ENCODE results near the gene CHCHD2. TPM values are rescaled to one million over a fixed set of nuclear protein-coding genes. Genes with fewer than 3 reads are reported as not detected.
A peak's percentile ranks its signal among the peaks of the same experiment; 100 is the strongest.

Gene CHCHD2
- total and polyA plus RNA-seq, 9 of the 15 experiments (the other 6 are each of a cell fraction or from before 2014, with no cell fraction given) = 145 to 1,044 (median 648) TPM

- DNase-seq (ENCODE audit: extremely low read depth in 1 of 4, low spot score in 3 of 4) (no peak), FAIRE-seq (no peak), ATAC-seq (no peak; the same call in 2 of the 3 replicates)
- Histone ChIP-seq H4K20me1 (replicated peaks; ENCODE audit: control insufficient read depth, insufficient read depth, low read length) (no peaks in the 10 kb centered on the region), H3K4me3 (no peak overlapping the region), H3K27me3 (ENCODE audit: control insufficient read depth in 2 of 2, insufficient read depth in 2 of 2, low read length in 2 of 2) (no peaks in the 10 kb centered on the region), H2AFZ (ENCODE audit: low read depth, low read length) (no peak overlapping the region), H3K79me2 (ENCODE audit: control insufficient read depth, insufficient read depth, low read length) (no peaks in the 10 kb centered on the region), H3K27ac (ENCODE audit: extremely low read depth, low read depth, low read length) (no peak overlapping the region), H3K4me2 (ENCODE audit: insufficient read depth, low read length) (no peak overlapping the region), H3K9ac (ENCODE audit: insufficient read depth in 1 of 2, low read depth in 2 of 2, low read length in 2 of 2) (no peak overlapping the region), H3K9me3 (replicated peaks; ENCODE audit: control insufficient read depth, insufficient read depth, low read depth, low read length) (no peaks in the 10 kb centered on the region), H3K4me1 (replicated peaks in 1 of 2; ENCODE audit: control insufficient read depth in 2 of 2, insufficient read depth in 2 of 2, low read length in 2 of 2) (no peaks in the 10 kb centered on the region; a peak in 1 of 5 replicates), H3K9me1 (ENCODE audit: control insufficient read depth, insufficient read depth, low read length) (no peaks in the 10 kb centered on the region), H3K36me3 (ENCODE audit: control insufficient read depth, insufficient read depth, low read length) (no peaks in the 10 kb centered on the region)
- WGBS (ENCODE audit: insufficient coverage, low coverage, missing lambda C conversion rate) = 13% methylated on average over 6 of the region's 7 CpGs
- intact Hi-C loops (cut with micrococcal nuclease) = no loop called here
- ChIA-PET POLR2A (interaction anchor here (1.0 to 1.2 kb wide), 2 partner anchors 21 to 33 kb away, joined by 3 to 6 read pairs; partner anchors contain the start of gene CHCHD2), CTCF (ENCODE audit: low intra/inter-chr PET ratio) (no interaction called here)
- in situ Hi-C loops (cut with MboI) = no loop called here
- TF ChIP-seq ZBTB9 (CRISPR knock-in tag; IDR thresholded peaks at IDR 0.05) = no peak
- BruUV-seq (replicated peaks) = no TSS peak
Measured at GRCh38 chr7:56127241-56127975, 21.1 kb upstream of the CHCHD2 start.

DNA sequence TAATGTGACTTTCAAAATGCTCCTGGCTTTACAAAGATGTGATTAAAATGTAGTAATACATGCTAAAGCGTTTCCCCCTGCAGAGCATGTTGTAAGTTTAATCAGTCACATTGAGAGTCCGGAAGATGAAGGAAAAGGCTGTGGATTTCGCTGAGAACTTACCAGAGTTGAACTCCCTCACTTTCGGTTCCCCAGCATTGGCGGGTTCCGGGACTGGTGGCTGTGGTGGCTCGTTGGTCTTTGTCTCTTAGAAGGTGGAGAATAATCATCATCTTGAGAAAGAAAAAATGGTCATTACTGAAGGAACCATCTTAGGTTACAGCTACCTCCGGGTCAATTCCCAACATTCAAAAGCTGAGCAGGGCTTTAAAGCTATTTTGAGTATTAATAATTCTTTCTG, 19.6 kb upstream of the CHCHD2 start:
- FAIRE-seq = no peak
- Histone ChIP-seq H3K9me3 (replicated peaks; ENCODE audit: control insufficient read depth, insufficient read depth, low read depth, low read length) (no peaks in the 10 kb centered on the region), H3K27ac (ENCODE audit: extremely low read depth, low read depth, low read length) (no peak overlapping the region), H3K36me3 (ENCODE audit: control insufficient read depth, insufficient read depth, low read length) (no peaks in the 10 kb centered on the region), H3K27me3 (ENCODE audit: control insufficient read depth in 2 of 2, insufficient read depth in 2 of 2, low read length in 2 of 2) (no peaks in the 10 kb centered on the region), H4K20me1 (replicated peaks; ENCODE audit: control insufficient read depth, insufficient read depth, low read length) (no peaks in the 10 kb centered on the region), H3K4me2 (ENCODE audit: insufficient read depth, low read length) (peak overlapping the region; percentile 33; the same call in 1 of the 2 replicates), H3K4me3 (no peak overlapping the region), H3K9me1 (ENCODE audit: control insufficient read depth, insufficient read depth, low read length) (no peaks in the 10 kb centered on the region), H2AFZ (ENCODE audit: low read depth, low read length) (peak overlapping the region; percentile 88), H3K9ac (ENCODE audit: insufficient read depth in 1 of 2, low read depth in 2 of 2, low read length in 2 of 2) (no peak overlapping the region), H3K79me2 (ENCODE audit: control insufficient read depth, insufficient read depth, low read length) (no peaks in the 10 kb centered on the region), H3K4me1 (replicated peaks in 1 of 2; ENCODE audit: control insufficient read depth in 2 of 2, insufficient read depth in 2 of 2, low read length in 2 of 2) (no peaks in the 10 kb centered on the region; a peak in 1 of 5 replicates)
- intact Hi-C loops (cut with micrococcal nuclease) (no loop called here), in situ Hi-C loops (cut with MboI) (no loop called here)
- WGBS (ENCODE audit: insufficient coverage, low coverage, missing lambda C conversion rate) = 5% methylated on average over 8 of the region's 8 CpGs
- CTCF ChIA-PET (ENCODE audit: low intra/inter-chr PET ratio) = no interaction called here
- DNase-seq (ENCODE audit: extremely low read depth in 1 of 4, low spot score in 3 of 4) = peak in 1 of 4 experiments; percentile 20
- TF ChIP-seq ETV1 (tag; conservative IDR thresholded peaks at IDR 0.05; ENCODE audit: low read depth) (no peak), EP300 (IDR thresholded peaks at IDR 0.05; ENCODE audit: low read length) (no peak), GATAD2B (IDR thresholded peaks at IDR 0.05; ENCODE audit: borderline replicate concordance) (no peak), ZNF668 (CRISPR knock-in tag; IDR thresholded peaks at IDR 0.05) (no peak), ZNF134 (CRISPR knock-in tag; conservative IDR thresholded peaks at IDR 0.05) (no peak), TEAD4 (IDR thresholded peaks at IDR 0.05; ENCODE audit: low read length) (no peak), TEAD4 (CRISPR knock-in tag; IDR thresholded peaks at IDR 0.05; ENCODE audit: borderline replicate concordance) (no peak), TCF3 (CRISPR knock-in tag; IDR thresholded peaks at IDR 0.05) (no peak)
- TF ChIP-seq, protein P1, sequence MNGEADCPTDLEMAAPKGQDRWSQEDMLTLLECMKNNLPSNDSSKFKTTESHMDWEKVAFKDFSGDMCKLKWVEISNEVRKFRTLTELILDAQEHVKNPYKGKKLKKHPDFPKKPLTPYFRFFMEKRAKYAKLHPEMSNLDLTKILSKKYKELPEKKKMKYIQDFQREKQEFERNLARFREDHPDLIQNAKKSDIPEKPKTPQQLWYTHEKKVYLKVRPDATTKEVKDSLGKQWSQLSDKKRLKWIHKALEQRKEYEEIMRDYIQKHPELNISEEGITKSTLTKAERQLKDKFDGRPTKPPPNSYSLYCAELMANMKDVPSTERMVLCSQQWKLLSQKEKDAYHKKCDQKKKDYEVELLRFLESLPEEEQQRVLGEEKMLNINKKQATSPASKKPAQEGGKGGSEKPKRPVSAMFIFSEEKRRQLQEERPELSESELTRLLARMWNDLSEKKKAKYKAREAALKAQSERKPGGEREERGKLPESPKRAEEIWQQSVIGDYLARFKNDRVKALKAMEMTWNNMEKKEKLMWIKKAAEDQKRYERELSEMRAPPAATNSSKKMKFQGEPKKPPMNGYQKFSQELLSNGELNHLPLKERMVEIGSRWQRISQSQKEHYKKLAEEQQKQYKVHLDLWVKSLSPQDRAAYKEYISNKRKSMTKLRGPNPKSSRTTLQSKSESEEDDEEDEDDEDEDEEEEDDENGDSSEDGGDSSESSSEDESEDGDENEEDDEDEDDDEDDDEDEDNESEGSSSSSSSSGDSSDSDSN (IDR thresholded peaks at IDR 0.05; ENCODE audit: borderline replicate concordance in 1 of 2, low read depth in 2 of 2, low read length in 2 of 2) = no peak
- POLR2A ChIA-PET = interaction anchor here (0.7 kb wide), 1 partner anchor 27 kb away, joined by 4 read pairs; no protein-coding TSS in a partner anchor
- ATAC-seq = no peak
- BruUV-seq (replicated peaks) = no TSS peak

All from K562 (cell line).